GM18505 (cell line): Measurements from ENCODE around the gene GGT6.
"Not testable (repeated sequence)": the region's sequence is repeated elsewhere in the genome, so short reads cannot be mapped to it uniquely, and the experiment has no call there.

Experiments
- ATAC-seq: cut with Tn5 transposase; IDR thresholded peaks from one replicate; pipeline ENCODE4 v1.9.1; 2021; ENCODE audit not compliant: unreplicated experiment
- POLR2A ChIP-seq: IDR thresholded peaks from 4 replicates; pipeline ENCODE4 v1.6.1; 2011; ENCODE audit warnings: borderline replicate concordance; ENCODE audit not compliant: insufficient read depth, insufficient read length; ENCODE audit errors: extremely low read depth

GGT6 gene

DNA sequence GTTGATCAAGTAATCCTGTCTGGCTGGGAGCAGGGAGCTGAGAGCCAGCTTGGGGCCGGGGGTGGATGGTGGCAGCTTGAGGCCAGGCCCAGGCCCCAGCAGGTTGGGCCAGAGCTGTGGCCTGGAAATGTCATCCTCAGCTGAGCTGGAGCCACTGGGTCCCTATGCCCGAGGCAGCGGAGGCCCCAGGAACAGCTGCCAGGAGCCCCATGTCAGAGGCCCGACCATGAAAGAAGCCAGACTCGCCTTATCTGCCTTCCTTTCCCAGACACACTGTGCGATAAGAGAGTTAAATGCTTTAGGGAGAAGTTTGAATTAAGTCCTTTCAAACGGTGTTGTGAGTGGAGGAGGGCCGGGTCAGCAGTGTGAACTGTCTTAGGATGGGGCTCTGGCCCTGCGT is 27.4 kb upstream of the GGT6 start:
- ATAC-seq, result no peak
- no peak for TF ChIP-seq POLR2A

DNA sequence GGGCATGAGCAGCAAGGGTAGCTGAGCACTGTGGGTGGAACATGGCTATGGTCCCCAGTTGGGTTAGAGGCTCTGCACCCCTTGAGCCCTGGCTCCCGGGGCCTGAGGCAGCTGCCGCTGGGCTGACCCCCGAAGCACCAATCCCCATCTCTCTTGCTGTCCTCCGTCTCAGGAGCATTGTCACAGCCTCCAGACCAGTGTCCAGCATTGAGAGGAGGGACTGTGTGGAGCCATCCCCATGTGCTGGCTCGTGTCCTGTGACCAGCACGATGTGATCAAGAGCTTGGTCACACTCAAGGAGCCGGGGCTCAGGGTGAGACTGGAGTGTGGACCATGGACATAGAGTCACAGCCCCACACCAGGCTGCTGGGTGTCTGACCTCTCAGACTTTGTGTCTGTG is 26.8 kb upstream of the GGT6 start:
- TF ChIP-seq POLR2A, result no peak
- no peak for ATAC-seq

DNA sequence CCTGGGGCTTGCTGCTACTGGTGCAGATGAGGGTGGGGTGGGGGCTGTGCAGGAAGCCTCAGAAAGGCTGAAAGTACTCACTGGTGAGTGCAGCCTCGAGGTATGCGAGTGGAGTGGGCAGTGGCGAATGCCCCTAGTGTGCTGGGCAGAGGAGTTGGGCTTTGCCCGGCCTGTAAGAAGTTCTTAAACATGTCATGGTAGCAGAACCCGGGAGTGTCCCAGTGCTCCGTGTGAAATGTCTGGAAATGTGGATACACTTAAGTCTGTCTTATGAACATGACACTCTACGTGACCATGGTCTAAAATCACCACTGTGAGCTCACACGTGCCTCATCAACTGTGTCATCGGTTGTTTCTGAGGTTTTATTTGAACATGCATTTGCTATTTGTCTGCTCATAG is 25.7 kb upstream of the GGT6 start:
- ATAC-seq, result no peak
- TF ChIP-seq POLR2A, result no peak

DNA sequence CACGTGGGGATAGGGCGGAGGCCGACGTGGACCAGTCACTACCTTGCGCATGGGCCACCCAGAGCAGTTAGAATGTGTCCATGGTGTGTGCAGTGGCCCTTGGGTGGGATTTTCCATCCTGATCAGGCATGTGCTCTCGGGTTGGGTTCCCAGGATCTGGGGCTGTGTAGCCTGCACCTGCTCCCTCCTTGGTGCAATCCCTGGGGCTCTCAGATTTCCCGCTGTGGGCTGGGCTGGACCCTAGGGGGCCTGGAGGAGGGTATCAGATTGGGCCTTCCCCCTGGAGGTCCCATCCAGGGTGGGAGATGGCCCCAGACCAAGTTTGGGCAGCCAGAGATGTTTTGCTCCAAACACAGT is 25.2 kb upstream of the GGT6 start:
- no peak for TF ChIP-seq POLR2A
- ATAC-seq, result no peak

DNA sequence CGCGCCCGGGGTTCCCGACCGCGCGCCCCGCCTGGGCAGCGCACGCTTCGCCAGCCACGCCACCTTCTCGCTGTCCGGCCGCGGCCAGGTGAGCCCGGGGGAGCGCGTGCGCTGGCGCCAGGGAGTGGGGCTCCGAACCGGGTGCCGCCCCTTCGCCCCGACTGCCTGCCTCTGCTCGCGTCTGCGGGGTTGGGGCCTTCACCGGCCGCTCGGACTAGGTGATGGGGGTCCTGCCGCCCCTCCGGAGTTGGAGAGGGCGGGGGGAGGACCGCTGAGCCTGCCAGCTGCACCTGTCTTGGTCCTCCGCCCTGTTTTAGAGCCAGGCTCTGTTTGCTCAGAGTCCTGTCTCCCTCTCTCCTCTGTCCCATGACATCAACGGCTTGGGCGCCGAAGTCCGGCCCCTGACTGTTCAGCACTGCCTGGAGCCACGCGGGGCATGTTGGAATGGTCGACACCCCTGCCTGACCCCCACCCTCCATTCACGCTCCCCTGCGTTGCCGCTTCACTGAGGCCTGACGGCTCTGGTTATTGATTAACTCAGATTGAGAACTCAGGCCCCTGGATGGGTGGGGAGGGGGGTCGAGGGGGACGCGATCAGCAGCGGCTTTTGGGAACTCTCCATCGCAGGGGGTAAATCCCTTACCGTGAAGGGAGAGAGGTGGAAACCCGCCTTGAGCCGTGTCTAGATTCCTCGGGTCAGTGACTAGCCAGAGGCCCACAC is 24.7 kb upstream of the GGT6 start:
- no peak for ATAC-seq
- TF ChIP-seq POLR2A, result no peak

DNA sequence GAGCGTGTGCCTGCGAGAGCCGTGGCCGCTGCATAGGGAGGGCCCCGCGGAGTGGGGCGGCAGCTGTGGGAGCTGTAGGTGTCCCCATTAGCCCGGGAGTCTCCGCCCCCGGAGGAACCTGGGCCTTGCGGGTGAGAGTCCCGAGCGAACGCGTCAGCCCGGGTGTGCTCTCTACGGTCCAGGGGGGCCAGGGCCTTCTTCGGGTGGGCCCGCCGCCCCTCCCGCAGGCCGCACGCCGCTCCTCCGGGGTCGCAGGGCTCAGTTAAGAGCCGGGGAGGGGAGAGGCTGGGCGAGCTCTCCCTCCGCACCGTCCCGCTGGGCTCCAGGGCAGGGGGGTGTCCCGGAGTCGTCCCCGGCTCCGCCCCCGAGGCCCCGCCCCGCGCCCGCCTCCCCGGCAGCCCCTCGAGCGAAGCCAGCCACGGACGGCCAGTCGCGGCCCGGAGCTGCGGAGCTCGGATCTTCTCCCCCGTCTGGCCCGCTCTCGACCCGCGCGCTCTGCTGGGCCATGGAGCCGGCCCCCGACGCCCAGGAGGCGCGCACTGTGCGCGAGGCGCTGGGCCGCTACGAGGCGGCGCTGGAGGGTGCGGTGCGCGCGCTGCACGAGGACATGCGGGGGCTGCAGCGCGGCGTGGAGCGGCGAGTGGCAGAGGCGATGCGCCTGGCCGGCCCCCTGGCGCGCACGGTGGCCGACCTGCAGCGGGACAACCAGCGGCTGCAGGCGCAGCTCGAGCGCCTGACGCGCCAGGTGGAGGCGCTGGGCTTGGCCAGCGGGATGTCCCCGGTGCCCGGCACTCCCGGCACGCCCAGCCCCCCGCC is 23.9 kb upstream of the GGT6 start, which contains the start of gene SMTNL2:
Gene SMTNL2 (plus strand): TSS at position 429 of the 816 bp plus-strand sequence. CDS start 77 bp downstream, at position 506.
- no peak for TF ChIP-seq POLR2A
- no peak for ATAC-seq

DNA sequence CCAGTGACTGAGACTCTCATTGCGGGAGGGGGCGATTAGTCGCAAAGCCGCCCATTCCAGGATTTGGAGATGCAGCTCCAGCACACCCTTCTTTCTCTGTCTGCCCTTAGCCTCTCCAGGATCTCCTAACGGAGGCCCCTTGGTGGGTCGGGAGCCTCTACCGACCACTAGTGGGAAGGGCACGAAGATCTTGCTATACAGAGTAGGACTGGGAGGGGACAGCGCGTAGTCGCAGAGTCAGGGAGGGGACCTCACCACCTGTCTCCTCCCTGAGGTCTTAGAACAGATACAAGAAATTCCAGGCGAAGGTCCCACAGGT is 23.4 kb upstream of the GGT6 start:
- ATAC-seq, result no peak
- TF ChIP-seq POLR2A, result no peak

DNA sequence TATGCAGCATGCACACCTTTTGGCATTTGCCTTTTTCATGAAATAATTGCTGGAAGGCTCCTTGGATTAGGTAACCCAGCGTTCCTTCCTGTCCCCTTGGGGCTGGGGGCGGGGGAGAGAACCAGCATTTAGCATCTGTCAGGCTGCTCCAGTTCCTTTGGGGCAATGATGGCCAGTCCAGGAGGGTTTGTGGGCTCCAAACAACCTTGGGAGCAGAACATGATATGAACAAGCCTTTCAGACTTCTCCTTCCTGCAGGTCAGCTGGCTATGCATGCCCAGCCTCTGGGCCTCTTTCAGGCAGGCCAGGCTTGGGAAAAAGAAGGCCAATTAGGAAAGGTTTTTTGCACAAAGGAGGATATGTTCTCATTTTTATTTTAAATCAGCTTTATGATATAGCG is 22.8 kb upstream of the GGT6 start:
- TF ChIP-seq POLR2A, result no peak
- ATAC-seq, result no peak

DNA sequence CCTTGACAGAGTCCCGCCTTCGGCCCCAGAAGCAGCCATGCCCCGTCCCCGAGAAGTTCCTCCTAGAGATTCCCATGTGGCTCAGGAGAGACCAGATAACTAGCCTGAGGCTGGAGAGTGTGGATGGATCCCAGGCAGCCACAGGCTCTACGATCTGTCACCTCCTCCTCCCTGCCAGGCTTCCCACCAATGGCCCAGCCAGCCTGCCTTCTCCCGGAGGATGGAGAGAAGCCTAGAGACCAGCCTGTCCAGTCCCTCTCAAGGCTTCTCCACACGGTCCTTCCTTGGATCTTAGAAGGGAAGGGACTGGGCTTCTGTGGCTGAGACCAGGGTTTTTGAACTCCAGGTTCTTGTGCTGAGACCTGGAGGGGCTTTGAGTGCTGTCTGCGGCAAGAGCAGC is 22.3 kb upstream of the GGT6 start:
- no peak for TF ChIP-seq POLR2A
- no peak for ATAC-seq

DNA sequence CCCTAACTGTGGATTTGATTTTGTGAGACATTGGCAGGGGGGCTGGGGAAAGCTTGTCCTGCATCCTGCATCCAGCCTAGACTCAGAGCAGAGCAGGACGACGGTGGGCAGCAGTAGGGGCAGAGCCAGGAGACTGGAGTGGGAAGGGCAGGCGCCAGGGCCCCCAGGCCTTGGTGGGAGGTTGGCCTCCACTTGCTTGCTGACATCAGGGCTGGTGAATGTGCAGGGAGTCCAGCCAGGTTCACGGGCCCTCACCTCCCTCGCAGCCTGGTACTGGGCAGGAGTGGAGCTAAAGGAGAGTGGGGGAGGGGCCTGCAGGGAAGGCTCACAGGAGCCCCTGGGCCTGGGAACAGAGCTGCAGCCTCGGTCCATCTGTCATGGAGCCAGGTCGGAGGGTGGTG is 21.7 kb upstream of the GGT6 start:
- ATAC-seq, result no peak
- TF ChIP-seq POLR2A, result no peak

DNA sequence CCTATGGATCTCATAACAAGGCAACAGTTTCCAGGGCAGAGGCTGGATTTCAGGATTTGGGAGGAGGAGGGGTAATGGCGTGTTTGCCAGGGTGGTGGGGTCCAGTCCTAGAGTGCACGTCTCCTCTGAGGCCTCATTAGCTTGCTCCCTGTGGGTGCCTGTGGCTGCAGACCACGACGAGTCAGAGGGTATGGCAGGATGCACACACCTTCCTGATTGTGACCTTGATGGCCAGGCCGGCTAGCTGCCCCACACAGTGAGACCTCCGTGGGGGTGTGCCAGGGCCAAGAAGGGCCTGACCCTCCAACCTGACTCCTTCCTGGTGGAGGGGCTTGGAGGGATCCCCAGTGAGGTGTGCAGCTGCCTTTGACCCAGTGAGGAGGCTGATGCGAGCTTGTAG is 19.9 kb upstream of the GGT6 start:
- TF ChIP-seq POLR2A, result no peak
- ATAC-seq, result no peak

DNA sequence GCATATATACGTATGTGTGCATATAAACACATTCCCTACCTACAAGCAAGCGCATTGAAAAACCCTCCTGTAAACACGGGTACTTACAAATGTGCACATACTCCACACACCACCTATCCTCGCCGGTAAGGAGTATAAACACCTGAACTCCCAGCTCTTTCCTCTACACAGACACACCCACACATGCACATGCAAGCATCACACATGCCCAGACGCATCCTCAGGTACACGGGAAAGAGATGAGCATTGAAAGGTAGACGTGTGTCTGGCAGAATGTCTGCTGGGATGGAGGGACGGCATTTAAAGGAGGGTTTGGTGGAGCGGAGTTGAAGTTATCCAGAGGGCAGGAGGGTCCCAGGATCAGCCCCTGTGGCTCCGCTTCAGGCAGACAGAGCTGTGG is 19.3 kb upstream of the GGT6 start:
- TF ChIP-seq POLR2A, result no peak
- ATAC-seq, result no peak

DNA sequence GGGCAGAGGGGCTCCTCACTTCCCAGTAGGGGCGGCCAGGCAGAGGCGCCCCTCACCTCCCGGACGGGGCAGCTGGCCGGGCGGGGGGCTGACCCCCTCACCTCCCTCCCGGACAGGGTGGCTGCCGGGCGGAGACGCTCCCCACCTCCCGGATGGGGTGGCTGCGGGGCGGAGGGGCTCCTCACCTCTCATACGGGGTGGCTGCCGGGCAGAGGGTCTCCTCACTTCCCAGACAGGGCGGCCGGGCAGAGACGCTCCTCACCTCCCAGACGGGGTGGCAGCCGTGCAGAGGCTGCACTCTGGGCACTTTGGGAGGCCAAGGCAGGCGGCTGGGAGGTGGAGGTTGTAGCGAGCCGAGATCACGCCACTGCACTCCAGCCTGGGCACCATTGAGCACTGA is 18.0 kb upstream of the GGT6 start:
- ATAC-seq, result not testable (repeated sequence)

DNA sequence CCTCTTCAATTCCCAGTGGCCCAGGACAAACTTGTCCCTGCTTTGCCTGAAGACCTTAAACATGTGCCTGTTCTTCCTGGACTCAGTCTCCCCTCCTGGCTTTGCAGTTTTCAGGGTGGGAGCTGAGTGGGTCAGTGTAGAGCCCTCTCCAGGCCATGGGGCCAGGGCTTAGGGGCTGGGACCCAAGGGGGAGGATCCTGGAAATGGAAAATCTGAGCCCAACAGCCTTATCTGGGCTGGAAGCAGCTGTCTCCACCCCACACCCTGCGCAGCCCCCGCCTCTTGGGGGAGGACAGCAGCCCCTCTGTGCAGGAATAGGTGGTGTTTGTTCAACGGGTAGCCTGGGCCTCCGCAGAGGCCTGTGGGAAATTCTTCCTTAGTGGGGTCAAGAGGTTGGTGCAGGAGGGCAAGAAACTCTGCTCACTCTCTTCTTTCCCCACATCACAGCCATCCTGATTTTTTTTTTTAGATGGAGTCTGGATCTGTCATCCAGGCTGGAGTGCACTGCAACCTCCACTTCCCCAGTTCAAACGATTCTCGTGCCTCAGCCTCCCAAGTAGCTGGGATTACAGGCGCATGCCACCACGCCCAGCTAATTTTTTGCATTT is 17.1 kb upstream of the GGT6 start:
- no peak for ATAC-seq
- no peak for TF ChIP-seq POLR2A
